Left renal pelvis (tissue), 4 donors: ENCODE data around the gene TEX264. TPM values are rescaled to one million over a fixed set of nuclear protein-coding genes. Genes with fewer than 3 reads are reported as not detected.

ENCODE experiments used
- DNase-seq, 4 donors: peaks; one replicate each; pipeline ENCODE4 v3.0.0-alpha.2; 2013; ENCODE audit warnings: low read depth in 4 of 4, low spot score in 3 of 4
- polyA plus RNA-seq, 4 donors: library from polyadenylated mRNA; unstranded; fragments of 120-200 nt; gene quantifications; one replicate each; pipeline ENCODE4 v1.2.1, GENCODE V29; 2013; ENCODE audit not compliant: insufficient read length in 4 of 4

The TEX264 gene
- polyA plus RNA-seq, 4 donors, result 30.2 to 70.0 (median 57.7) TPM

GRCh38 chr3:51712511-51712931 lies 41.5 kb downstream of the TEX264 start:
- DNase-seq, result no peak

DNA sequence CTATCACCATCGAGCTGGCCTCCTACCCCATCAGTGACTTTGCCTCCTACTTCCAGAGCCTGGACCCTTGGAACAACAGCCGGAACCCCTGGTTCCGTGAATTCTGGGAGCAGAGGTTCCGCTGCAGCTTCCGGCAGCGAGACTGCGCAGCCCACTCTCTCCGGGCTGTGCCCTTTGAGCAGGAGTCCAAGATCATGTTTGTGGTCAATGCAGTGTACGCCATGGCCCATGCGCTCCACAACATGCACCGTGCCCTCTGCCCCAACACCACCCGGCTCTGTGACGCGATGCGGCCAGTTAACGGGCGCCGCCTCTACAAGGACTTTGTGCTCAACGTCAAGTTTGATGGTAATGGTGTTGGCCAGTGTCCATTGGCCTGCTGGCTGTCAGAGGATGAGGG lies 41.9 kb downstream of the TEX264 start:
- DNase-seq, result no peak

GRCh38 chr3:51715231-51715976 lies 44.4 kb downstream of the TEX264 start:
- no peak for DNase-seq

GRCh38 chr3:51715977-51716294 lies 44.9 kb downstream of the TEX264 start:
- DNase-seq, result no peak

DNA sequence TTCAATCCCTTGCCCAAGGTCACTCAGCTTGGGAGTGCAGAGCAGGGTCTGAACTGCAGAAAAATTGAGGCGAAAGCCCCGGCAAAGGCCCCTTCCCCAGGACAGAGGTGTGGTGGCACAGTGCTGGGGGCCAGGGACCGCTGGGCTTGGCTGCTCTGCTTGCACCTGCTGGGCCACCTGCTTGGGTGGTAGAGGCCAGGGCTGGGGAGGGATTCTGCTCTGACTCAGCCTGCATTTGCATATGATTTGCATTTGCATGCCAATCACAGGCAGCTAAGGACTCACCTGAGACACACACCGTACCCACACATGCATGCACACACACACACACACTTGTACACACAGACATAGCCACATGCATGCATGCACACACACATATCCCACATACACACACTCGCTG lies 45.8 kb downstream of the TEX264 start:
- no peak for DNase-seq

- no peak for DNase-seq
These were observed 46.4 kb downstream of the TEX264 start for GRCh38 chr3:51717446-51717845.

DNA sequence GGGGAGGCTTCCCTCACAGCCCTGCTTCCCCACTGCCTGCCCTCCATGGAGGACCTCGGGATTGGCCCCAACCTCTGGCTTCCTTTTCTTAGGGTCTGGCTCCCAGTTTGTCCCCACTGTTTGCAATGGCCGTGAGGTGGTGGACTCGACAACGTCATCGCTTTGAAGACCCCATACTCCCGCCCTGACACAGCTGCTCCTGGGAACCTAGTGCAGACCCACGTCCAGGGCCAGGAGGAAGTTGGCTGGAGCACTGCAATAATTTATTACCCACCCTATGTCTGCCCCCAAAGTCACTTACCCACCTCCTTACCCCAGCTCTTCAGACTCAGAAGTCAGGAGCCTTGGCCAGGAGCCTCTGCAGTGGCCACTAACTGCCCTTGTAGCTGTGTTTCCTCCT lies 46.9 kb downstream of the TEX264 start:
- no peak for DNase-seq

- DNase-seq, result peak in 3 of 4 donors; percentile 19 to 29 (median 20)
These were observed 47.7 kb downstream of the TEX264 start for GRCh38 chr3:51718547-51719409.

GRCh38 chr3:51719410-51720025 lies 48.5 kb downstream of the TEX264 start:
- no peak for DNase-seq

- DNase-seq, result no peak
These were observed 49.4 kb downstream of the TEX264 start for GRCh38 chr3:51720292-51721061.

DNA sequence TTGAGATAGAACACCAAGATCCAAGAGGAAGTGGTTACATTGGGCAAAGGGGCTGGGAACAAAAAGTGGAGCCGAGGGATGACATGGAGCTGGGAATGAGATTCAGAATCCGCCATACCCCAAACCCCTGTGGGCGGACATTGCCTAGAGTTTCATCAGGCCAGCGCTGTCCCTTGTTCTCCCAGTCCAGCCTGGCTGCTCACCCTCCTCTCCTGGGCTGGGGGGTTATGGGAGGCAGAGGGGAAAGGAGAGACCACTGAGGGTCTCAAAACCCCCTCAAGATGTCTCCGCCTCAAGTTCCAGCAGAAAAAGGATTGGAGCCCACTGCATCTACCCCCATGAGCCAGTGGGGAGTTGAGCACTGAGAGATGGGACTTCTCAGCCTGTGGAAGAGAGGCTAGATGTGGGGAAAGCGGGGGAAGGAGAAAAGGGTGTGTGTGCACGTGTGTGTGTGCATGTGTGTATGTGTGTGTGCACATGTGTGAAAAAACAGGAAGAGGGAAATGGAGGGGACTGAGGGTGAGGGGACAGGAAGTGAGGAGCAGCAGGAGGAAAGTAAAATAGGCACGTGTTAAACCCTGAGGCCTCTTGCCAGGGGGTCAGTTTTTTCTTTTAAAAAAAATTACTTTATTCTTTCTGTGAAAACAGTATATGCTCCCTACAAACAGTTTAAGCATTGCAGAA lies 50.2 kb downstream of the TEX264 start:
- DNase-seq, result no peak

- no peak for DNase-seq
These were observed 51.3 kb downstream of the TEX264 start for GRCh38 chr3:51722362-51722761.

DNA sequence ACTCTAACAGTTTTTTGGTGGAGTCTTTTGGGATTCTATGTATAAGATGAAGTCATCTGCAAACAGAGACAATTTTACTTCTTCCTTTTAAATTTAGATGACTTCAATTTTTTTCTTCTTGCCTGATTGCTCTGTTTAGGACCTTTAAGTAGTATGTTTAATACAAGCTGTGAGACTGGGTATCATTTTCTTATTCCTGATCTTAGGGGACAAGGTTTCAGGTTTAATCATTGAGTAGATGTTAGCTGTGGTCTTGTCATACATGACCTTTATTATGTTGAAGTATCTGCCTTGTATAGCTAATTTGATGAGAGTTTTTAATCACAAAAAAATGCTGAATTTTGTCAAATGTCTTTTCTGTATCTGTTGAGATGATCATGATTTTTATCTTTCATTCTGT lies 56.4 kb downstream of the TEX264 start:
- no peak for DNase-seq

DNA sequence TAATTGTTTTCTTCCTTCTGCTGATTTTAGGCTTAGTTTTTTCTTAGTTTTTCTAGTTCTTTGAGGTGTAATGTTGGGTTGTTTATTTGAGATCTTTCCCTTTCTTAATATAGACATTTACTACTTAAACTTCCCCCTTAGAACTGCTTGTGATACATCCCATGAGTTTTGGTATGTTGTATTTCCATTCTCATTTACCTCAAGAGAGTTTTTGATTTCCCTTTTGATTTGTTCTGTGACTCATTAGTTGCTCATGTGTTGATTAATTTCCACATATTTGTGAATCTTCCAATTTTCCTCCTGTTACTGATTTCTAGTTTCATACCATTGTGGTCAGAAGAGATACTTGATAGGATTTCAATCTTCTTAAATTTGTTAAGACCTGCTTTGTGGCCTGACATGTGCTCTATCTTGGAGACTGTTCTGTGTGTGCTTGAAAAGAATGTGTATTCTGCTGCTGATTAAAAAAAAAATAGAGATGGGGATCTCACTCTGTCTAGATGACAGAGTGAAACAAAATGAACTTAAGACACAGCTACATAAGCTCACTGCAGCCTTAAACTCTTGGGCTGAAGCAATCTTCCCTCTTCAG lies 58.1 kb downstream of the TEX264 start:
- no peak for DNase-seq

- no peak for DNase-seq
These were observed 63.0 kb downstream of the TEX264 start for GRCh38 chr3:51733859-51734571.

GRCh38 chr3:51734572-51734907 lies 63.5 kb downstream of the TEX264 start:
- DNase-seq, result no peak

- DNase-seq, result no peak
These were observed 64.0 kb downstream of the TEX264 start for GRCh38 chr3:51735039-51735438.

GRCh38 chr3:51735950-51736349 lies 64.9 kb downstream of the TEX264 start:
- no peak for DNase-seq

DNA sequence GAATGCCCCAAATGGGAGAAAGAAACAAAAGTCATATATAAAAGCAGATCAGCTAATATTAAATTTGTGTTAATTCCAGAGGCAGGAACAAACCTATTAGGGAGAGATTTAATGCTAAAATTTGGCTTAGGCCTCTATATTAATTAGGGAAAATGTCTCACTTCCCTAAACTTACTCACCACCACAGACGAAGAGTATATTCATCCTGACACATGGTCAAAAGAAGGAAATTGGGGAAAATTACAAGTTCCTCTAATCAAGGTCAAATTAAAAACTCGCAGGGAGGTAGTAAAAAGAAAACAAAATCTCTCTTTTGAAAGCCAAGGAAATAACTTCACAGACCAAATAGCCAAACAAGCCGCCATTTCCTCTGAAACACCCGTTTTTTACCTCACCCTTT lies 68.1 kb downstream of the TEX264 start:
- no peak for DNase-seq
